GM06990 (cell line): Measurements from ENCODE around the gene GSTA4.

ENCODE experiments used
- DNase-seq: peaks from one replicate; pipeline ENCODE4 v3.0.0-alpha.2; 2011; ENCODE audit not compliant: insufficient read length; ENCODE audit errors: extremely low read depth
- H3K27me3 ChIP-seq: replicated peaks from 2 replicates; pipeline ENCODE4 v1.6.0; 2011; ENCODE audit warnings: low read length; ENCODE audit not compliant: control insufficient read depth, insufficient read depth
- H3K36me3 ChIP-seq: 2 replicates; pipeline ENCODE4 v1.5.1; 2011; ENCODE audit warnings: low read length; ENCODE audit not compliant: control insufficient read depth, insufficient read depth
- H3K4me3 ChIP-seq: replicated peaks from 2 replicates; pipeline ENCODE4 v1.5.1; 2011; ENCODE audit warnings: low read depth, mild to moderate bottlenecking, control low read depth, low read length
- CTCF ChIP-seq: IDR thresholded peaks from 2 replicates; pipeline ENCODE4 v1.5.1; 2011; ENCODE audit warnings: low read length, control low read depth, mild to moderate bottlenecking, inconsistent platforms; ENCODE audit not compliant: insufficient read depth, poor library complexity, severe bottlenecking

Gene GSTA4

GRCh38 chr6:53005663-53006250 is 10.7 kb upstream of the GSTA4 start:
- DNase-seq: no peak
- Histone ChIP-seq H3K36me3 (peaks cover 4% of the 10 kb centered on the region), H3K4me3 (no peak overlapping the region), H3K27me3 (no peaks in the 10 kb centered on the region)
- TF ChIP-seq CTCF: no peak

- no peak for DNase-seq
- Histone ChIP-seq H3K27me3 (no peaks in the 10 kb centered on the region), H3K36me3 (no peaks in the 10 kb centered on the region), H3K4me3 (no peak overlapping the region)
- no peak for TF ChIP-seq CTCF
Observed at GRCh38 chr6:52999456-52999855, 4.4 kb upstream of the GSTA4 start.

GRCh38 chr6:52998603-52999002 is 3.5 kb upstream of the GSTA4 start:
- Histone ChIP-seq H3K4me3 (no peak overlapping the region), H3K36me3 (no peaks in the 10 kb centered on the region), H3K27me3 (no peaks in the 10 kb centered on the region)
- no peak for TF ChIP-seq CTCF
- DNase-seq: no peak

GRCh38 chr6:52995913-52996645 is 995 bp upstream of the GSTA4 start:
- peak; percentile 38 for DNase-seq
- no peak for TF ChIP-seq CTCF
- H3K36me3 ChIP-seq: no peaks in the 10 kb centered on the region
- H3K4me3 ChIP-seq: peak overlapping the region; percentile 45
- no peaks in the 10 kb centered on the region for H3K27me3 ChIP-seq

- H3K4me3 ChIP-seq: peak overlapping the region; percentile 60
- H3K36me3 ChIP-seq: no peaks in the 10 kb centered on the region
- no peak for TF ChIP-seq CTCF
- no peak for DNase-seq
- H3K27me3 ChIP-seq: no peaks in the 10 kb centered on the region
Observed at GRCh38 chr6:52994839-52995088, 320 bp downstream of the GSTA4 start.
